Measurements from ENCODE around the gene ASH1L. TPM values are rescaled to one million over a fixed set of nuclear protein-coding genes. Genes with fewer than 3 reads are reported as not detected.
A peak's percentile ranks its signal among the peaks of the same experiment; 100 is the strongest.

Gene ASH1L
- total and polyA plus RNA-seq, 9 of the 15 experiments (the other 6 are each of a cell fraction or from before 2014, with no cell fraction given), result 2.0 to 23.3 (median 14.6) TPM

DNA sequence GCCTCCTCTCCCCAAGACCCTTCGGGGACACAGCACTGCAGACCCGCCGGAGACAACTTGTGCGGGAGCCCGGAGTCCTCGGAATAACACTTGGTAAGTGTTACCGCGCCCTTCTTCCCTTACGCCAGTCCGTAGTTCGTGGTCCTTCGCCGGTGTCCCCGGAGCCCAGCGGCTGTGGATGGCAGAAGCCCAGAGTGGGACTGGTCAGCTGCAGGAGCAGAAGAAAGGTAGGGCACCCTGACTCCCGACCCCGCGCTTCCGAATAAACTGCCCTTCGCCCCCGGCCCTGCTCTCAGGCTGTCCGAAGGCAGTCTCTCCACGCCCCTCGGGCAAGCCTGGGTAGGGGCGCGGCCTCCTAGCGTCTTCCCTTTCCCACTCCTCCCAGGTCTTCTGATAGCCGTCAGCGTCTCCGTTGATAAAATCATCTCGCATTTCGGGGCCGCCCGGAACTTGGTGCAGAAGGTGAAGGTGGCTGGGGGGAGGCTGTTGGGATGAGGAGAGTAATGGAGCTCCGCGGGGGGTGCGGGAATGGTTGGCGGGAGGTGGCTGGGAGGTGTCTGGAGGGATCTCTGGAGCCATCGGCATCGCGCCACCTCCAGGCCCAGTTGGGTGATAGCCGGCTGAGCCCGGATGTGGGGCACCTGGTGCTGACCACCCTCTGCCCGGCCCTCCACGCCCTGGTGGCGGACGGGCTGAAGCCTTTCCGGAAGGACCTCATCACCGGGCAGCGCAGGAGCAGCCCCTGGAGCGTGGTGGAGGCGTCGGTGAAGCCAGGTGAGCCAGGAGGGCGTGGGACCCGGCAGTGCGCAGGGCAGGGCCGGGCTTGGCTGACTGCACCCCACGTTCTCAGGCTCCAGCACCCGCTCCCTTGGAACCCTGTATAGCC lies 237.6 kb downstream of the ASH1L start (continued):
- TF ChIP-seq, protein P1, sequence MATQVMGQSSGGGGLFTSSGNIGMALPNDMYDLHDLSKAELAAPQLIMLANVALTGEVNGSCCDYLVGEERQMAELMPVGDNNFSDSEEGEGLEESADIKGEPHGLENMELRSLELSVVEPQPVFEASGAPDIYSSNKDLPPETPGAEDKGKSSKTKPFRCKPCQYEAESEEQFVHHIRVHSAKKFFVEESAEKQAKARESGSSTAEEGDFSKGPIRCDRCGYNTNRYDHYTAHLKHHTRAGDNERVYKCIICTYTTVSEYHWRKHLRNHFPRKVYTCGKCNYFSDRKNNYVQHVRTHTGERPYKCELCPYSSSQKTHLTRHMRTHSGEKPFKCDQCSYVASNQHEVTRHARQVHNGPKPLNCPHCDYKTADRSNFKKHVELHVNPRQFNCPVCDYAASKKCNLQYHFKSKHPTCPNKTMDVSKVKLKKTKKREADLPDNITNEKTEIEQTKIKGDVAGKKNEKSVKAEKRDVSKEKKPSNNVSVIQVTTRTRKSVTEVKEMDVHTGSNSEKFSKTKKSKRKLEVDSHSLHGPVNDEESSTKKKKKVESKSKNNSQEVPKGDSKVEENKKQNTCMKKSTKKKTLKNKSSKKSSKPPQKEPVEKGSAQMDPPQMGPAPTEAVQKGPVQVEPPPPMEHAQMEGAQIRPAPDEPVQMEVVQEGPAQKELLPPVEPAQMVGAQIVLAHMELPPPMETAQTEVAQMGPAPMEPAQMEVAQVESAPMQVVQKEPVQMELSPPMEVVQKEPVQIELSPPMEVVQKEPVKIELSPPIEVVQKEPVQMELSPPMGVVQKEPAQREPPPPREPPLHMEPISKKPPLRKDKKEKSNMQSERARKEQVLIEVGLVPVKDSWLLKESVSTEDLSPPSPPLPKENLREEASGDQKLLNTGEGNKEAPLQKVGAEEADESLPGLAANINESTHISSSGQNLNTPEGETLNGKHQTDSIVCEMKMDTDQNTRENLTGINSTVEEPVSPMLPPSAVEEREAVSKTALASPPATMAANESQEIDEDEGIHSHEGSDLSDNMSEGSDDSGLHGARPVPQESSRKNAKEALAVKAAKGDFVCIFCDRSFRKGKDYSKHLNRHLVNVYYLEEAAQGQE (IDR thresholded peaks at IDR 0.05; ENCODE audit: borderline replicate concordance), result peak; percentile 34; the same call in 1 of the 2 replicates
- TF ChIP-seq, protein P1 (CRISPR knock-in tag; IDR thresholded peaks at IDR 0.05; ENCODE audit: low read depth), result no peak
- TF ChIP-seq HNRNPK (IDR thresholded peaks at IDR 0.05; ENCODE audit: low read depth, low read length, poor library complexity, severe bottlenecking) (no peak), THRA (IDR thresholded peaks at IDR 0.05) (no peak), MEF2D (tag; conservative IDR thresholded peaks at IDR 0.05; ENCODE audit: low read depth) (no peak), SLC30A9 (CRISPR knock-in tag; IDR thresholded peaks at IDR 0.05) (no peak), ZNF41 (CRISPR knock-in tag; conservative IDR thresholded peaks at IDR 0.05) (no peak), CBX5 (IDR thresholded peaks at IDR 0.05; ENCODE audit: borderline replicate concordance, low read depth) (no peak), ZFX (CRISPR knock-in tag; IDR thresholded peaks at IDR 0.05) (peak; percentile 20), CBFA2T2 (conservative IDR thresholded peaks at IDR 0.05) (no peak), E2F4 (CRISPR knock-in tag; IDR thresholded peaks at IDR 0.05; ENCODE audit: low read depth) (peak; percentile 48; the same call in 1 of the 2 replicates), ILK (tag; IDR thresholded peaks at IDR 0.05; ENCODE audit: borderline replicate concordance, low read depth) (no peak), KLF13 (tag; IDR thresholded peaks at IDR 0.05; ENCODE audit: borderline replicate concordance, low read depth) (no peak), GATA2 (CRISPR knock-in tag; IDR thresholded peaks at IDR 0.05) (peak; percentile 65; the same call in 1 of the 2 replicates), THRB (CRISPR knock-in tag; conservative IDR thresholded peaks at IDR 0.05) (no peak), TRIM24 (IDR thresholded peaks at IDR 0.05) (no peak)
